Measurements from ENCODE around the gene LDAH. TPM values are rescaled to one million over a fixed set of nuclear protein-coding genes. Genes with fewer than 3 reads are reported as not detected.

LDAH gene
- total and polyA plus RNA-seq, 2 donors = 10.8 to 28.2 TPM

GRCh38 chr2:20661421-20662307 is 161.2 kb downstream of the LDAH start:
- no peaks in the 10 kb centered on the region for H3K36me3 ChIP-seq (ENCODE audit: insufficient read depth)
- 35% methylated on average over 11 of the region's 11 CpGs for WGBS
- H3K4me3 ChIP-seq (ENCODE audit: low read depth, low read length) = no peak overlapping the region
- no peaks in the 10 kb centered on the region for H3K4me1 ChIP-seq (ENCODE audit: insufficient read depth)
- H3K27ac ChIP-seq (ENCODE audit: low read depth) = no peak overlapping the region
- no peak for DNase-seq (ENCODE audit: extremely low spot score)

- Histone ChIP-seq H3K4me3 (ENCODE audit: low read depth, low read length) (no peak overlapping the region), H3K36me3 (ENCODE audit: insufficient read depth) (no peaks in the 10 kb centered on the region), H3K4me1 (ENCODE audit: insufficient read depth) (no peaks in the 10 kb centered on the region), H3K27ac (ENCODE audit: low read depth) (no peak overlapping the region)
- DNase-seq (ENCODE audit: extremely low spot score) = no peak
- 64% methylated on average over 8 of the region's 8 CpGs for WGBS
Observed at GRCh38 chr2:20660506-20661420, 162.1 kb downstream of the LDAH start.

- Histone ChIP-seq H3K4me3 (ENCODE audit: low read depth, low read length) (no peak overlapping the region), H3K36me3 (ENCODE audit: insufficient read depth) (no peaks in the 10 kb centered on the region), H3K27ac (ENCODE audit: low read depth) (no peak overlapping the region), H3K4me1 (ENCODE audit: insufficient read depth) (no peaks in the 10 kb centered on the region)
- WGBS = 83% methylated on average over 4 of the region's 4 CpGs
- DNase-seq (ENCODE audit: extremely low spot score) = no peak
Observed at GRCh38 chr2:20657522-20658235, 165.2 kb downstream of the LDAH start.

- DNase-seq (ENCODE audit: extremely low spot score) = no peak
- H3K27ac ChIP-seq (ENCODE audit: low read depth) = no peak overlapping the region
Observed at GRCh38 chr2:20656561-20656960, 166.3 kb downstream of the LDAH start.

GRCh38 chr2:20654535-20654813 is 168.4 kb downstream of the LDAH start:
- no peaks in the 10 kb centered on the region for H3K4me1 ChIP-seq (ENCODE audit: insufficient read depth)
- WGBS = 93% methylated on average over 2 of the region's 2 CpGs
- no peak overlapping the region for H3K27ac ChIP-seq (ENCODE audit: low read depth)
- no peaks in the 10 kb centered on the region for H3K36me3 ChIP-seq (ENCODE audit: insufficient read depth)
- H3K4me3 ChIP-seq (ENCODE audit: low read depth, low read length) = no peak overlapping the region
- no peak for DNase-seq (ENCODE audit: extremely low spot score)

More at GRCh38 chr2:20656561-20656960, 166.3 kb downstream of the LDAH start:
- WGBS = 85% methylated on average over 7 of the region's 7 CpGs
- no peaks in the 10 kb centered on the region for H3K4me1 ChIP-seq (ENCODE audit: insufficient read depth)
- H3K4me3 ChIP-seq (ENCODE audit: low read depth, low read length) = no peak overlapping the region
- no peaks in the 10 kb centered on the region for H3K36me3 ChIP-seq (ENCODE audit: insufficient read depth)

GRCh38 chr2:20653695-20654534 is 169.0 kb downstream of the LDAH start:
- WGBS = 84% methylated on average over 7 of the region's 7 CpGs
- H3K36me3 ChIP-seq (ENCODE audit: insufficient read depth) = no peaks in the 10 kb centered on the region
- no peaks in the 10 kb centered on the region for H3K4me1 ChIP-seq (ENCODE audit: insufficient read depth)
- DNase-seq (ENCODE audit: extremely low spot score) = no peak
- H3K4me3 ChIP-seq (ENCODE audit: low read depth, low read length) = no peak overlapping the region
- no peak overlapping the region for H3K27ac ChIP-seq (ENCODE audit: low read depth)

- Histone ChIP-seq H3K36me3 (ENCODE audit: insufficient read depth) (no peaks in the 10 kb centered on the region), H3K27ac (ENCODE audit: low read depth) (no peak overlapping the region), H3K4me1 (ENCODE audit: insufficient read depth) (peaks cover 1% of the 10 kb centered on the region), H3K4me3 (ENCODE audit: low read depth, low read length) (no peak overlapping the region)
- no peak for DNase-seq (ENCODE audit: extremely low spot score)
- 94% methylated on average over 11 of the region's 11 CpGs for WGBS
Observed at GRCh38 chr2:20652673-20653575, 170.0 kb downstream of the LDAH start.

- Histone ChIP-seq H3K4me3 (ENCODE audit: low read depth, low read length) (no peak overlapping the region), H3K4me1 (ENCODE audit: insufficient read depth) (peaks cover 1% of the 10 kb centered on the region), H3K27ac (ENCODE audit: low read depth) (no peak overlapping the region), H3K36me3 (ENCODE audit: insufficient read depth) (no peaks in the 10 kb centered on the region)
- 90% methylated on average over 7 of the region's 7 CpGs for WGBS
- no peak for DNase-seq (ENCODE audit: extremely low spot score)
Observed at GRCh38 chr2:20652141-20652540, 170.8 kb downstream of the LDAH start.

GRCh38 chr2:20651731-20652099 is 171.2 kb downstream of the LDAH start:
- Histone ChIP-seq H3K27ac (ENCODE audit: low read depth) (peak overlapping the region; percentile 55), H3K36me3 (ENCODE audit: insufficient read depth) (no peaks in the 10 kb centered on the region), H3K4me3 (ENCODE audit: low read depth, low read length) (no peak overlapping the region), H3K4me1 (ENCODE audit: insufficient read depth) (peaks cover 1% of the 10 kb centered on the region)
- no peak for DNase-seq (ENCODE audit: extremely low spot score)
- 65% methylated on average over 7 of the region's 7 CpGs for WGBS

GRCh38 chr2:20650877-20651730 is 171.8 kb downstream of the LDAH start, which contains the start of gene HS1BP3:
HS1BP3 (minus strand) TSS chr2:20651098; CDS start chr2:20651063, 35 bp downstream.
- Histone ChIP-seq H3K36me3 (ENCODE audit: insufficient read depth) (no peaks in the 10 kb centered on the region), H3K4me3 (ENCODE audit: low read depth, low read length) (peak within 1 kb of the TSS; percentile 52), H3K4me1 (ENCODE audit: insufficient read depth) (peaks cover 1% of the 10 kb centered on the region), H3K27ac (ENCODE audit: low read depth) (peak within 1 kb of the TSS; percentile 55)
- DNase-seq (ENCODE audit: extremely low spot score) = no peak
- WGBS = under 1% methylated on average over 72 of the region's 72 CpGs

- no peak for DNase-seq (ENCODE audit: extremely low spot score)
- Histone ChIP-seq H3K4me1 (ENCODE audit: insufficient read depth) (peaks cover 1% of the 10 kb centered on the region), H3K36me3 (ENCODE audit: insufficient read depth) (no peaks in the 10 kb centered on the region), H3K27ac (ENCODE audit: low read depth) (peak overlapping the region; percentile 19), H3K4me3 (ENCODE audit: low read depth, low read length) (peak overlapping the region; percentile 52)
- WGBS = 10% methylated on average over 19 of the region's 19 CpGs
Observed at GRCh38 chr2:20650393-20650876, 172.5 kb downstream of the LDAH start.
